ENCODE measurements around the gene EP400.

- TF ChIP-seq GATA3 (IDR thresholded peaks at IDR 0.05; ENCODE audit: low read depth, low read length) (no peak), GATA2 (IDR thresholded peaks at IDR 0.05; ENCODE audit: low read depth, low read length) (no peak)
These were observed 71.5 kb downstream of the EP400 start for GRCh38 chr12:132021031-132021871.

All from SH-SY5Y (cell line).